PC-3 (cell line): ENCODE results near the gene PIM3. TPM values are rescaled to one million over a fixed set of nuclear protein-coding genes. Genes with fewer than 3 reads are reported as not detected.
A peak's percentile ranks its signal among the peaks of the same experiment; 100 is the strongest.

ENCODE experiments used
- ATAC-seq: fragments of 200-7000 bp; cut with Tn5 transposase; 2 replicates; pipeline ENCODE4 v1.9.1; 2020; ENCODE audit warnings: mild to moderate bottlenecking, moderate library complexity
- BruUV-seq: library from RNA; stranded (reverse); fragments of 400-500 nt; replicated peaks from 2 replicates; lab custom pipeline; 2021; lab: Mats Ljungman, UMichigan
- CTCF ChIA-PET: fragments of 300-600 bp; sonication (Branson Sonifier 250); formaldehyde crosslinking; loops from one replicate; lab custom pipeline; 2022; ENCODE audit warnings: antibody characterized with exemption; lab: Charles Lee
- POLR2A ChIA-PET: fragments of 300-600 bp; sonication (Branson Sonifier 250); formaldehyde crosslinking; loops from one replicate; lab custom pipeline; 2022; ENCODE audit warnings: antibody characterized with exemption; ENCODE audit not compliant: unreplicated experiment; lab: Charles Lee
- DNase-seq: peaks from one replicate; pipeline ENCODE4 v3.0.0-alpha.2; 2015
- H2AFZ ChIP-seq: fragments of 300-600 bp; sonication (generic); 2 replicates; pipeline ENCODE4 v1.6.0; 2016; ENCODE audit warnings: antibody characterized with exemption, low read length
- H3F3A ChIP-seq: fragments of 300-600 bp; sonication (generic); one replicate; pipeline ENCODE4 v1.6.0; 2017; ENCODE audit warnings: antibody characterized with exemption, low read length, control low read depth, mild to moderate bottlenecking; ENCODE audit not compliant: unreplicated experiment
- H3K27ac ChIP-seq: fragments of 300-600 bp; sonication (generic); 2 replicates; pipeline ENCODE4 v1.5.1; 2016; ENCODE audit warnings: mild to moderate bottlenecking, low read length
- H3K27me3 ChIP-seq: fragments of 300-600 bp; sonication (generic); 2 replicates; pipeline ENCODE4 v1.6.1; 2016; ENCODE audit warnings: low read length, mixed read lengths
- H3K36me3 ChIP-seq: fragments of 300-600 bp; sonication (generic); 2 replicates; pipeline ENCODE4 v1.6.1; 2016; ENCODE audit warnings: low read depth, mixed run types, low read length, mixed read lengths
- H3K4me1 ChIP-seq: fragments of 300-600 bp; sonication (generic); 2 replicates; pipeline ENCODE4 v1.5.1; 2016; ENCODE audit warnings: low read length; ENCODE audit not compliant: insufficient read depth
- H3K4me2 ChIP-seq: fragments of 300-600 bp; sonication (generic); 2 replicates; pipeline ENCODE4 v1.6.0; 2016; ENCODE audit warnings: low read length
- H3K4me3 ChIP-seq: fragments of 300-600 bp; sonication (generic); 2 replicates; pipeline ENCODE4 v1.5.1; 2016; ENCODE audit warnings: mild to moderate bottlenecking, low read length, mixed read lengths
- H3K79me2 ChIP-seq: fragments of 300-600 bp; sonication (generic); 2 replicates; pipeline ENCODE4 v1.6.1; 2017; ENCODE audit warnings: low read length, mixed read lengths
- H3K9ac ChIP-seq: fragments of 300-600 bp; sonication (generic); 2 replicates; pipeline ENCODE4 v1.6.0; 2016; ENCODE audit warnings: mild to moderate bottlenecking, low read length
- H3K9me2 ChIP-seq: fragments of 300-600 bp; sonication (generic); replicated peaks from 2 replicates; pipeline ENCODE4 v1.6.1; 2016; ENCODE audit warnings: mixed run types, low read length, mixed read lengths
- H3K9me3 ChIP-seq: fragments of 300-600 bp; sonication (generic); 2 replicates; pipeline ENCODE4 v1.6.1; 2016; ENCODE audit warnings: low read length, mixed read lengths
- H4K20me1 ChIP-seq: fragments of 300-600 bp; sonication (generic); 2 replicates; pipeline ENCODE4 v1.6.1; 2016; ENCODE audit warnings: low read length, mixed read lengths
- EZH2 ChIP-seq: fragments of 300-600 bp; sonication (generic); IDR thresholded peaks from one replicate; pipeline ENCODE4 v1.6.1; 2017; ENCODE audit warnings: antibody characterized with exemption, mild to moderate bottlenecking, low read length; ENCODE audit not compliant: unreplicated experiment
- EZH2phosphoT487 ChIP-seq: fragments of 300-600 bp; sonication (generic); IDR thresholded peaks from 2 replicates; pipeline ENCODE4 v1.6.1; 2018; ENCODE audit warnings: mild to moderate bottlenecking, antibody characterized with exemption, low read length, borderline replicate concordance
- intact Hi-C: fragments of 100-400 bp; cut with micrococcal nuclease; formaldehyde crosslinking; loops from 2 replicates; pipeline ENCODE4 v1.9.0; 2023
- total RNA-seq: library from RNA; depleted of rRNA; stranded (reverse); fragments of >200 nt; gene quantifications from 2 replicates; pipeline ENCODE4 v1.2.3, GENCODE V29; 2014
- TF ChIP-seq, protein P1 (sequence below): fragments of 300-600 bp; sonication (generic); conservative IDR thresholded peaks from 2 replicates; pipeline ENCODE4 v1.5.1; 2017; ENCODE audit warnings: antibody characterized with exemption, low read depth, mild to moderate bottlenecking, low read length

PIM3 gene
- total RNA-seq, 1 experiment from 2014 or later = 61.7 TPM

DNA sequence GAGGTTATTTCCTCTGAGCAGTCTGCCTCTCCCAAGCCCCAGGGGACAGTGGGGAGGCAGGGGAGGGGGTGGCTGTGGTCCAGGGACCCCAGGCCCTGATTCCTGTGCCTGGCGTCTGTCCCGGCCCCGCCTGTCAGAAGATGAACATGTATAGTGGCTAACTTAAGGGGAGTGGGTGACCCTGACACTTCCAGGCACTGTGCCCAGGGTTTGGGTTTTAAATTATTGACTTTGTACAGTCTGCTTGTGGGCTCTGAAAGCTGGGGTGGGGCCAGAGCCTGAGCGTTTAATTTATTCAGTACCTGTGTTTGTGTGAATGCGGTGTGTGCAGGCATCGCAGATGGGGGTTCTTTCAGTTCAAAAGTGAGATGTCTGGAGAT, 3.1 kb downstream of the PIM3 start:
- peaks cover 34% of the 10 kb centered on the region for H3K79me2 ChIP-seq
- CTCF ChIA-PET = no interaction called here
- no peak overlapping the region for H3K27ac ChIP-seq
- no peak overlapping the region; the same call in 1 of the 2 replicates for H3K4me3 ChIP-seq
- no peak overlapping the region for H2AFZ ChIP-seq
- peaks cover 19% of the 10 kb centered on the region for H3K36me3 ChIP-seq
- H3F3A ChIP-seq = no peaks in the 10 kb centered on the region
- no peaks in the 10 kb centered on the region for H3K27me3 ChIP-seq
- peak overlapping the region; percentile 91 for H3K4me2 ChIP-seq
- H3K9me3 ChIP-seq = no peaks in the 10 kb centered on the region
- H3K9ac ChIP-seq = no peak overlapping the region
- ATAC-seq = no peak
- BruUV-seq = TSS peak; percentile 38
- no peak for DNase-seq
- no peaks in the 10 kb centered on the region for H3K9me2 ChIP-seq
- peaks cover 25% of the 10 kb centered on the region for H4K20me1 ChIP-seq
- TF ChIP-seq EZH2 (no peak), EZH2phosphoT487 (no peak)
- TF ChIP-seq, protein P1, sequence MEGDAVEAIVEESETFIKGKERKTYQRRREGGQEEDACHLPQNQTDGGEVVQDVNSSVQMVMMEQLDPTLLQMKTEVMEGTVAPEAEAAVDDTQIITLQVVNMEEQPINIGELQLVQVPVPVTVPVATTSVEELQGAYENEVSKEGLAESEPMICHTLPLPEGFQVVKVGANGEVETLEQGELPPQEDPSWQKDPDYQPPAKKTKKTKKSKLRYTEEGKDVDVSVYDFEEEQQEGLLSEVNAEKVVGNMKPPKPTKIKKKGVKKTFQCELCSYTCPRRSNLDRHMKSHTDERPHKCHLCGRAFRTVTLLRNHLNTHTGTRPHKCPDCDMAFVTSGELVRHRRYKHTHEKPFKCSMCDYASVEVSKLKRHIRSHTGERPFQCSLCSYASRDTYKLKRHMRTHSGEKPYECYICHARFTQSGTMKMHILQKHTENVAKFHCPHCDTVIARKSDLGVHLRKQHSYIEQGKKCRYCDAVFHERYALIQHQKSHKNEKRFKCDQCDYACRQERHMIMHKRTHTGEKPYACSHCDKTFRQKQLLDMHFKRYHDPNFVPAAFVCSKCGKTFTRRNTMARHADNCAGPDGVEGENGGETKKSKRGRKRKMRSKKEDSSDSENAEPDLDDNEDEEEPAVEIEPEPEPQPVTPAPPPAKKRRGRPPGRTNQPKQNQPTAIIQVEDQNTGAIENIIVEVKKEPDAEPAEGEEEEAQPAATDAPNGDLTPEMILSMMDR = no peak
- POLR2A ChIA-PET = no interaction called here
- intact Hi-C loops = no loop called here
- H3K4me1 ChIP-seq = peaks cover 26% of the 10 kb centered on the region

- POLR2A ChIA-PET = no interaction called here
- BruUV-seq = no TSS peak
Measured at GRCh38 chr22:49964136-49965090, 3.8 kb downstream of the PIM3 start.

More at GRCh38 chr22:49964136-49965090, 3.8 kb downstream of the PIM3 start:
- Histone ChIP-seq H3K27ac (no peak overlapping the region), H3K27me3 (no peaks in the 10 kb centered on the region), H3F3A (no peaks in the 10 kb centered on the region), H3K4me1 (peaks cover 18% of the 10 kb centered on the region), H3K4me2 (no peak overlapping the region), H4K20me1 (peaks cover 25% of the 10 kb centered on the region), H2AFZ (no peak overlapping the region), H3K9me2 (no peaks in the 10 kb centered on the region), H3K79me2 (peaks cover 34% of the 10 kb centered on the region), H3K9me3 (no peaks in the 10 kb centered on the region), H3K36me3 (peaks cover 19% of the 10 kb centered on the region), H3K9ac (no peak overlapping the region), H3K4me3 (no peak overlapping the region)
- ATAC-seq (no peak), DNase-seq (no peak)
- intact Hi-C loops = no loop called here
- CTCF ChIA-PET = no interaction called here
- TF ChIP-seq EZH2 = no peak
- TF ChIP-seq, protein P1 = no peak
- no peak for TF ChIP-seq EZH2phosphoT487
